Natural killer cell (primary cell): ENCODE results near the gene MRPS10. TPM values are rescaled to one million over a fixed set of nuclear protein-coding genes. Genes with fewer than 3 reads are reported as not detected.
A peak's percentile ranks its signal among the peaks of the same experiment; 100 is the strongest.

Experiments
- ATAC-seq, 3 donors: fragments of 150-1000 bp in 2 of 3; fragments of 200-7000 bp in 1 of 3; cut with Tn5 transposase; 1 replicate in 1 of 3; 2 replicates in 2 of 3; pipeline ENCODE4 v1.10.0; 2021; ENCODE audit warnings: mild to moderate bottlenecking in 2 of 3, moderate library complexity in 2 of 3
- DNase-seq, 2 donors: peaks; one replicate each; pipeline versions ENCODE4 v3.0.0 to v3.0.0-alpha.2; 2013 to 2021; ENCODE audit warnings: mixed read lengths in 1 of 2
- H3K27ac ChIP-seq: one replicate; pipeline ENCODE4 v1.5.1; 2013; ENCODE audit warnings: mild to moderate bottlenecking, low read length
- H3K27me3 ChIP-seq: one replicate; pipeline ENCODE4 v1.6.1; 2013; ENCODE audit warnings: low read length; ENCODE audit not compliant: control insufficient read depth, insufficient read depth
- H3K36me3 ChIP-seq: one replicate; pipeline ENCODE4 v1.6.1; 2013; ENCODE audit warnings: low read length; ENCODE audit not compliant: control insufficient read depth, insufficient read depth
- H3K4me1 ChIP-seq: one replicate; pipeline ENCODE4 v1.6.1; 2013; ENCODE audit warnings: low read length; ENCODE audit not compliant: control insufficient read depth, insufficient read depth
- H3K4me3 ChIP-seq: one replicate; pipeline ENCODE4 v1.5.1; 2013; ENCODE audit warnings: low read length
- H3K9me3 ChIP-seq: one replicate; pipeline ENCODE4 v1.6.1; 2013; ENCODE audit warnings: low read length; ENCODE audit not compliant: control insufficient read depth, insufficient read depth
- H3K27ac Mint-ChIP-seq, 2 donors: one replicate each; pipeline ENCODE4 v1.8.0; 2022; ENCODE audit warnings: mild to moderate bottlenecking in 2 of 2, mixed read lengths in 2 of 2, moderate library complexity in 1 of 2
- H3K27me3 Mint-ChIP-seq, 2 donors: one replicate each; pipeline ENCODE4 v1.8.0; 2022; ENCODE audit warnings: low read depth in 2 of 2, mixed read lengths in 2 of 2
- H3K36me3 Mint-ChIP-seq: one replicate; pipeline ENCODE4 v1.8.0; 2022; ENCODE audit warnings: mixed read lengths
- H3K4me1 Mint-ChIP-seq, 2 donors: one replicate each; pipeline ENCODE4 v1.8.0; 2022; ENCODE audit warnings: mixed read lengths in 2 of 2
- H3K4me3 Mint-ChIP-seq: one replicate; pipeline ENCODE4 v1.8.0; 2022; ENCODE audit warnings: mild to moderate bottlenecking, moderate library complexity, mixed read lengths
- H3K9me3 Mint-ChIP-seq, 2 donors: one replicate each; pipeline ENCODE4 v1.8.0; 2022; ENCODE audit warnings: mixed read lengths in 2 of 2
- CTCF ChIP-seq: fragments of 200-600 bp; IDR thresholded peaks from one replicate; pipeline ENCODE4 v1.8.0; 2022; ENCODE audit warnings: antibody characterized with exemption
- WGBS: methylation state at CpG from one replicate; pipeline ENCODE4 v1.1.7; 2013; ENCODE audit warnings: missing lambda C conversion rate; ENCODE audit not compliant: insufficient coverage; 5-methylcytosine and 5-hydroxymethylcytosine counted together
- intact Hi-C: fragments of 100-400 bp; cut with micrococcal nuclease; formaldehyde crosslinking; loops from one replicate; pipeline ENCODE4 v1.14.2; 2022
- total RNA-seq, 4 donors: library from RNA; stranded (reverse); fragments of 120-200 nt in 1 of 4; gene quantifications; one replicate each; pipeline versions ENCODE4 v1.2.3 to v1.2.4, GENCODE V29; 2013 to 2022

The MRPS10 gene
- total RNA-seq, 3 donors from 2014 or later (not counting 1 experiment from before 2014, with no cell fraction given), result 21.8 to 25.4 (median 22.6) TPM

DNA sequence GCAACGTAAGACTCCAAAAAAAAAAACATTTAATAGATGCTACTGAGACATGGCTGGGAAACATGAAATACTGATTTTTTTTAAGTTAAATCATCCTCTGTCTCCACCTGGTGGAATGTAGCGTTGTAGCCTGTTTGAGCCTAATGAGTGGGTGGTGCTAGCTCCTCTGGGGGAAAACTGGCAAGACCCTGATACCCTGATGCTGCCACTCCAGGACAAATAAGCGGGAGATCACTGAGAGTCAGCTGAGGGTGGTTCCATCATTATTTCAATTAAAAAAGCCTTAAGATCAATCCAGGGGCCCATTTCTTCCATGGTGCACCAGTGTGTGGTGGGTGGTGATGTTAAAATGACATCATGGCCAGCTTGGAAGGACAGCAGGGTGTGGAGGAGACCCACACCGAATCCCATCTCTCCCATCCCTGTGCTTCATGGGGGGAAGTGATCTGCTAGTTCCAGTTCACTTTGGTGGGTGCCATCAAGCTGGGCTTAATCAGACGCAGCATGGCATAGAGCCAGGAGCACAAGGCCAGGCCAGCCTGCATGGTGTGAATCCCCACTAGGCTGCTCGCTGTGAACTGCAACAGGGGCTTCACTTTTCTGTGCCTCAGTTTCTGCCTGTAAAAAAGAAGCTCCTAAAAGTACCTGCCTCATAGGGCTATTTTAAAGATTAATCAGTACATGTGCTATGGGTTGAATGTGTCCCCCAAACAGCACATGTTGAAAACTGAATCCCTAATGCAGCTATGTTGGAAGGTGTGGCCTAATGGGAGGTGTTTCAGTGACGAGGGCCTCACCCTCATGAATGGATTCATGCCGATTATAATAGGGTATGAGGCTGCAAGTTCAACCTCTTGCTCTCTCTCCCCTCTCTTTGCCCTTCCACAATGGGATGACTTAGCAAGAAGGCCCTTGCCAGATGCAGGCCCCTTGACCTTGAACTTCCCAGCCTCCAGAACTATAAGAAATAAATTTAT, 13.0 kb upstream of the MRPS10 start:
- H3K27me3 ChIP-seq, result no peaks in the 10 kb centered on the region
- no peak overlapping the region for H3K4me3 Mint-ChIP-seq
- ATAC-seq (no peak), DNase-seq (no peak)
- H3K27ac ChIP-seq, result no peak overlapping the region
- intact Hi-C loops, result no loop called here
- no peaks in the 10 kb centered on the region for H3K4me1 Mint-ChIP-seq
- peaks cover under 1% of the 10 kb centered on the region for H3K36me3 Mint-ChIP-seq
- no peak overlapping the region for H3K4me3 ChIP-seq
- 93% methylated on average over 4 of the region's 8 CpGs for WGBS
- H3K27ac Mint-ChIP-seq, result no peak overlapping the region
- no peaks in the 10 kb centered on the region for H3K9me3 Mint-ChIP-seq
- H3K36me3 ChIP-seq, result peaks cover 39% of the 10 kb centered on the region
- TF ChIP-seq CTCF, result no peak
- no peaks in the 10 kb centered on the region for H3K27me3 Mint-ChIP-seq
- no peaks in the 10 kb centered on the region for H3K9me3 ChIP-seq
- no peaks in the 10 kb centered on the region for H3K4me1 ChIP-seq

DNA sequence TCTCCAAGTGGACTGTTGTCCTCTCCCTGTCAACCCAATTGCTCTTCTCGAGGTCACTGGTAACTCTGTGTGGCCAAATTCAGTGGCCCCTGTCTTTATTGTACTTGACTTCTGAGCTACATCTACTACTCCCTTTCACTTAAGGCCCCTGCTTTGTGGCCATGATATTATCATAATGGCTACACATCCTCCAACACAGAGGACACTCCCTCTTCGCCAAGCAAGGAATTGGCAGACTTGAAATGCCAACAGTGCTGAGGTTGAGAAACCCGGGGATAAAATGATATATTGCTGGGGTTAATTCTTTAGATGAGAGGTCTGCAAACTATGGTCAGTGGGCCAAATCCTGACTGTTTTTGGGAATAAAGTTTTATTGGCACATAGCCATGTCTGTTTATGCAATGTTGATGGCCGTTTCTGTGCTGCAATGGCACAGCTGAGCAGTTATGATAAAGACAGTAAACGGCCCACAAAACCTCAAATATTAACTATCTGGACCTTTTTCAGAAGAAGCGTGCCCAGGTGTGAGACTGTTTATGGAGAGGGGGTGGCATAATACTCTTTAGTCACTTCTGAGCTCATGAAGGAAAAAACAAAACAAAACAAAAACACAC, 12.0 kb upstream of the MRPS10 start:
- Mint-ChIP-seq H3K9me3 (no peaks in the 10 kb centered on the region), H3K36me3 (no peaks in the 10 kb centered on the region)
- WGBS, result 94% methylated on average over 5 of the region's 6 CpGs

DNA sequence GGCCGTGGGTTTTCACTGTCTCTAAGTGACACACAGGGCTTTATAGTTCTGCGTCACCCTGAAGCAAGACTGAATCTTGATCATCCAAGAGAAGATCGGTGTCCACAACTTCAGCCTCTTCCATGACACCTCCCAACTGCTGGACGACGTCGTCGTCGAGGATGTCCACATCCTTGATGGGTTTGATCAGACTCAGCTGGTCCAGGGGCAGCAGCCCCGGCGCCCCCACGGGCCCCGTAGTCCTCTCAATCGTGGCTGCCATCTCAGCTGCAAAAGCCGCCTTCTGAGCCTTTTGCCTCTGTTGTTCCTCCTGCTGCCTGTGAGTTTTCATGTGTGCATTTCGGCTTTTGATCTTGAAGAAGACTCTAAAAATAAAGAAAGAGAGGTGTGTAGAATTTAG, 10.6 kb upstream of the MRPS10 start:
- WGBS, result 95% methylated on average over 15 of the region's 15 CpGs
- peaks cover 31% of the 10 kb centered on the region for H3K36me3 ChIP-seq
- Mint-ChIP-seq H3K27me3 (no peaks in the 10 kb centered on the region), H3K36me3 (no peaks in the 10 kb centered on the region), H3K4me1 (no peaks in the 10 kb centered on the region), H3K27ac (no peak overlapping the region), H3K9me3 (no peaks in the 10 kb centered on the region), H3K4me3 (no peak overlapping the region)
- no peak overlapping the region for H3K4me3 ChIP-seq
- H3K4me1 ChIP-seq, result no peaks in the 10 kb centered on the region
- H3K27ac ChIP-seq, result no peak overlapping the region
- ATAC-seq (no peak), DNase-seq (no peak)
- no peak for TF ChIP-seq CTCF
- no peaks in the 10 kb centered on the region for H3K27me3 ChIP-seq
- H3K9me3 ChIP-seq, result no peaks in the 10 kb centered on the region
- intact Hi-C loops, result no loop called here

More for the DNA sequence above, 12.0 kb upstream of the MRPS10 start:
- peaks cover 36% of the 10 kb centered on the region for H3K36me3 ChIP-seq
- no peak overlapping the region for H3K27ac ChIP-seq
- no peaks in the 10 kb centered on the region for H3K9me3 ChIP-seq
- no peaks in the 10 kb centered on the region for H3K27me3 Mint-ChIP-seq
- no peak overlapping the region for H3K4me3 Mint-ChIP-seq
- H3K4me3 ChIP-seq, result no peak overlapping the region
- H3K4me1 ChIP-seq, result no peaks in the 10 kb centered on the region
- intact Hi-C loops, result no loop called here
- no peak for ATAC-seq
- peak overlapping the region in 1 of 2 donors; percentile 31 for H3K27ac Mint-ChIP-seq
- no peak for TF ChIP-seq CTCF
- H3K4me1 Mint-ChIP-seq, result no peaks in the 10 kb centered on the region
- no peaks in the 10 kb centered on the region for H3K27me3 ChIP-seq
- DNase-seq, result no peak
